ENCODE measurements around the gene BCAT1.
A peak's percentile ranks its signal among the peaks of the same experiment; 100 is the strongest.

Gene BCAT1

GRCh38 chr12:24948757-24949722 lies at the start of gene BCAT1:
Gene BCAT1 (minus strand): TSS chr12:24949101. CDS start chr12:24948932, 169 bp downstream.
- peak within 1 kb of the TSS; percentile 82 for H3K4me3 ChIP-seq (ENCODE audit: low read length)
- peak; percentile 16 for TF ChIP-seq CTCF (conservative IDR thresholded peaks at IDR 0.05; ENCODE audit: low read depth, low read length)
- DNase-seq (ENCODE audit: low read depth) = no peak

GRCh38 chr12:24997970-24998582 lies 49.2 kb upstream of the BCAT1 start:
- TF ChIP-seq CTCF (conservative IDR thresholded peaks at IDR 0.05; ENCODE audit: low read depth, low read length) = no peak
- peak; percentile 80 for DNase-seq (ENCODE audit: low read depth)
- no peak overlapping the region for H3K4me3 ChIP-seq (ENCODE audit: low read length)

- no peak overlapping the region for H3K4me3 ChIP-seq (ENCODE audit: low read length)
- no peak for TF ChIP-seq CTCF (conservative IDR thresholded peaks at IDR 0.05; ENCODE audit: low read depth, low read length)
- no peak for DNase-seq (ENCODE audit: low read depth)
Observed at GRCh38 chr12:24997496-24997895, 48.6 kb upstream of the BCAT1 start.

GRCh38 chr12:24996820-24997219 lies 47.9 kb upstream of the BCAT1 start:
- no peak for DNase-seq (ENCODE audit: low read depth)
- no peak overlapping the region for H3K4me3 ChIP-seq (ENCODE audit: low read length)
- no peak for TF ChIP-seq CTCF (conservative IDR thresholded peaks at IDR 0.05; ENCODE audit: low read depth, low read length)

- DNase-seq (ENCODE audit: low read depth) = no peak
- no peak overlapping the region for H3K4me3 ChIP-seq (ENCODE audit: low read length)
- no peak for TF ChIP-seq CTCF (conservative IDR thresholded peaks at IDR 0.05; ENCODE audit: low read depth, low read length)
Observed at GRCh38 chr12:24996102-24996797, 47.3 kb upstream of the BCAT1 start.

- TF ChIP-seq CTCF (conservative IDR thresholded peaks at IDR 0.05; ENCODE audit: low read depth, low read length) = no peak
- H3K4me3 ChIP-seq (ENCODE audit: low read length) = no peak overlapping the region
- DNase-seq (ENCODE audit: low read depth) = no peak
Observed at GRCh38 chr12:24993793-24994192, 44.9 kb upstream of the BCAT1 start.

Measured in retinal pigment epithelial cell (primary cell).